GM12878 (cell line): ENCODE results near the gene TEX2.

ENCODE experiments used
- ETV6 ChIP-seq, 2 experiments: fragments of 450-650 bp in 1 of 2; IDR thresholded peaks in 1 of 2; conservative IDR thresholded peaks in 1 of 2; 2 replicates each; pipeline ENCODE4 v1.6.1; 2014; ENCODE audit warnings: antibody characterized with exemption in 1 of 2, borderline replicate concordance in 1 of 2, low read depth in 1 of 2, mild to moderate bottlenecking in 1 of 2, moderate library complexity in 1 of 2
- NFIC ChIP-seq: IDR thresholded peaks from 2 replicates; pipeline ENCODE4 v1.6.1; 2012; ENCODE audit warnings: low read depth, mild to moderate bottlenecking, inconsistent platforms, low read length, moderate library complexity
- POLR2A ChIP-seq: IDR thresholded peaks from 2 replicates; pipeline ENCODE4 v1.6.1; 2011; ENCODE audit warnings: low read depth, mild to moderate bottlenecking, low read length
- SMC3 ChIP-seq: IDR thresholded peaks from 2 replicates; pipeline ENCODE4 v1.6.1; 2011; ENCODE audit warnings: low read length, improper control_type of control experiment, borderline replicate concordance

DNA sequence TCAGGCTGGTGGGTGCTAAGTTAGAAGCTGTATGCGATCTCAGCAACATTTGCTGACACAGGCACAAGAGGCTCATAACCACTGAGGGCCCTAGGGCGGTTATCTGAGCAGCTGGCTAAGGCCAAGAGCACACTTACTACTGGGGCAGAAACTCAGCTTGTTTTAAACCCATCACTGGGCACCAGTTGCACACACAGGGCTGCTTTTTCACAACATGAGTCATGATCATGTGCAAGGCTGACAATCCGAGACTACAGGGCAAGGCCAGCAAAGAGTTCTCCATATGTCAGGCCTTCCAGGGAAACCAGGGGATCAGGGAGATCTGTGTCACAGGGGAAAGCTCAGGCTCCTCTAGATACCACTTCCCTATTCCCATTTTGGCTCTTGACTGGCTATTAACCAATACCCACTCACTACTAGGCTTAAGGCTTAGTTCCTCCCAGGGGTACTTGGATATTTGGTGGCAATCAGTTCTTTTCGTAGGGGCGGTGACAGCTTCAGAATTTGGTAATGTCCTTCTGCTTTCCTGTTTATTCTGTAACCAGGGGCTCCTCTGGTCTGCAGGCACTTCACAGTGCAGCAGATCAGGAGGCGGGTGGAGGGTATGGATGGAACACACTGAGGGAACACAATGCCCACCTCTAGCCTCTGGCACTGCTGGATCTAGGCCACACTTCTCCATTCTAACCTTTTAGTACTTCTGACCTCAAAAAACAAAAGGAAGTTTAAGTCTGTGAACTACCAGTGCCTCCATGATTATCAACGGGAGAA lies 88.2 kb downstream of the TEX2 start:
- TF ChIP-seq POLR2A = no peak
- TF ChIP-seq SMC3 = no peak
- no peak for TF ChIP-seq ETV6 (conservative IDR thresholded peaks at IDR 0.05 in 1 of 2, IDR thresholded peaks at IDR 0.05 in 1 of 2; ENCODE audit: borderline replicate concordance in 1 of 2, low read depth in 1 of 2)
- TF ChIP-seq NFIC = no peak
